ENCODE results near the gene NPHP4.
A peak's percentile ranks its signal among the peaks of the same experiment; 100 is the strongest.

The NPHP4 gene

DNA sequence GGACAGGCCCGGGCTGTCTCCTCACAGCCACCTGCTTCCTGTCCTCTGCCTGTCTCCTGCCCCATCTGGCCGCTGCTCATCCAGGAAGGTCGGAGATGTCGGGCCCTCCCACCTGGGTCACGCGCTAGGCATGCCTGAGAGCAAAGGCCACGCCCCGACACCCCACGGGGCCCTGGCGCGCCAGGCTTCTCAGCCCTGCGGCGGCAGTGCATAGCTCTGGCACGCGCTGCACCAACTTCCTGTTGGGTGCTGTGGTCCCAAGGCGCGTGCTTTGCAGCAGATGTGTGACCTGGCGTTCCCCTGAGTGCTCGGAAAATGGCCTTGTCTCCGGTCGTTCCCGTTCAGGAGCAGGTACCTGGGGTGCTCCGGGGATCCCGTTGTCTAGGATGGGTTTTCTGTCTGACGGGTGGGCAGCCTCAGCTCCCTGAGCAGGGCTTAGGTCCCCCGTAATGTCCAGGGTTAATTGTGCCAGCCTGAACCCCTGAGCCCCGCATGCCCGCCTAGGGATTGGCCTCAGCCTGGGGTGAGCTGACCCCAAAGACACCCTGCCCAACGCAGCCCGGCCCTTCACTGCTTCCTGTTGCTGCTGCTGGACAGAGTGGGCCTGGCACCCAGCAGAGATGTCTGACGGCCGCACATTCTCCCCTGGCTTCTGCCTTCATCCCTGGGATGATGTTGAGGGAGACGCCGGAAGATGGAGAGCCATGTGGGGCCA lies 34.0 kb upstream of the NPHP4 start:
- no peaks in the 10 kb centered on the region for H3K79me2 ChIP-seq
- no peaks in the 10 kb centered on the region for H3K36me3 ChIP-seq (ENCODE audit: control insufficient read depth, insufficient read depth, low read length)
- H2AFZ ChIP-seq: peak overlapping the region; percentile 50
- TF ChIP-seq, protein P1, sequence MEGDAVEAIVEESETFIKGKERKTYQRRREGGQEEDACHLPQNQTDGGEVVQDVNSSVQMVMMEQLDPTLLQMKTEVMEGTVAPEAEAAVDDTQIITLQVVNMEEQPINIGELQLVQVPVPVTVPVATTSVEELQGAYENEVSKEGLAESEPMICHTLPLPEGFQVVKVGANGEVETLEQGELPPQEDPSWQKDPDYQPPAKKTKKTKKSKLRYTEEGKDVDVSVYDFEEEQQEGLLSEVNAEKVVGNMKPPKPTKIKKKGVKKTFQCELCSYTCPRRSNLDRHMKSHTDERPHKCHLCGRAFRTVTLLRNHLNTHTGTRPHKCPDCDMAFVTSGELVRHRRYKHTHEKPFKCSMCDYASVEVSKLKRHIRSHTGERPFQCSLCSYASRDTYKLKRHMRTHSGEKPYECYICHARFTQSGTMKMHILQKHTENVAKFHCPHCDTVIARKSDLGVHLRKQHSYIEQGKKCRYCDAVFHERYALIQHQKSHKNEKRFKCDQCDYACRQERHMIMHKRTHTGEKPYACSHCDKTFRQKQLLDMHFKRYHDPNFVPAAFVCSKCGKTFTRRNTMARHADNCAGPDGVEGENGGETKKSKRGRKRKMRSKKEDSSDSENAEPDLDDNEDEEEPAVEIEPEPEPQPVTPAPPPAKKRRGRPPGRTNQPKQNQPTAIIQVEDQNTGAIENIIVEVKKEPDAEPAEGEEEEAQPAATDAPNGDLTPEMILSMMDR (IDR thresholded peaks at IDR 0.05): no peak
- no peak overlapping the region for H3K9ac ChIP-seq
- H3K4me1 ChIP-seq: no peaks in the 10 kb centered on the region
- no peaks in the 10 kb centered on the region for H3K9me3 ChIP-seq (ENCODE audit: control insufficient read depth, low read length)
- peak overlapping the region; percentile 82 for H3K4me2 ChIP-seq (ENCODE audit: low read length)
- no peaks in the 10 kb centered on the region for H3K27me3 ChIP-seq (ENCODE audit: control insufficient read depth, insufficient read depth, low read length)
- H3K27ac ChIP-seq: no peak overlapping the region
- H3K4me3 ChIP-seq (ENCODE audit: low read depth, low read length): peak overlapping the region; percentile 44

DNA sequence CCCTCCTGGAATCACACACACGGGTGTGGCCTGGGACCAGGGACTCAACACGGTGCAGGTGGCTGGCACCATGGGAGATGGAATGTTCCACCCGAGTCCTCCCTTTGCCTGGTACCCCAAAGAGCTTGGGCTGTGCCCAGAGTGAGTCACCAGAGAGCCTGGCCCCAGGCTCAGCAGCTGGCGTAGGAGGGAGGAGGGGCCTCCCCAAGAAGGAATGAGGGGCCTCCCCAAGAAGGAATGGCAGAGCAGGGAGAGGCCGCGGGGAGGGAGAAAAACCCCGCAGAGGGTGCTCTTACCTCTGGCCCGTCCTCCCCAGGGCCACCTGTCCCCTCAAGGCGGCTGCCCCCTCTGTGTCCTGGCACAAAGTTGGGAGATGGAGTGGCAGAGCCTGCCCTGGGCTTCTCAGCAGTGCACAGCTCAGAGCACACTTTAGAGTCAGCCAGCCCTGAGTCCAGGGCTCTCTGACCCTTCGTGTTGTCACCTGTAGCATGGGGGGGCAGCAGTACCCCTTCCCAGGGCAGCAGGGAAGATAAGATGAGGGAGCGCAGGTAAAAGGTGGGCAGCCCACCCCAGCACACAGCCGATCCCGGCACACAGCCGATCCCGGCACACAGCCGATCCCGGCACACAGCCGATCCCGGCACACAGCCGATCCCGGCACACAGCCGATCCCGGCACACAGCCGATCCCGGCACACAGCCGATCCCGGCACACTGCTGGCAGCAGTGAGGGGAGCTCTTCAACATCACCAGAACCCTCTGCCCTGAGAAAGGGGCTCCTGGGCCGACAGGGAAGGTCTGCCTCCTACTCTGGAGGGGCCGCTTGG lies 33.3 kb upstream of the NPHP4 start:
- H3K4me2 ChIP-seq (ENCODE audit: low read length): peak overlapping the region; percentile 82
- no peak overlapping the region for H3K9ac ChIP-seq
- H3K79me2 ChIP-seq: no peaks in the 10 kb centered on the region
- no peaks in the 10 kb centered on the region for H3K9me3 ChIP-seq (ENCODE audit: control insufficient read depth, low read length)
- no peaks in the 10 kb centered on the region for H3K27me3 ChIP-seq (ENCODE audit: control insufficient read depth, insufficient read depth, low read length)
- peak overlapping the region; percentile 50 for H2AFZ ChIP-seq
- no peaks in the 10 kb centered on the region for H3K4me1 ChIP-seq
- H3K36me3 ChIP-seq (ENCODE audit: control insufficient read depth, insufficient read depth, low read length): no peaks in the 10 kb centered on the region
- TF ChIP-seq, protein P1 (IDR thresholded peaks at IDR 0.05): no peak
- no peak overlapping the region for H3K27ac ChIP-seq
- H3K4me3 ChIP-seq (ENCODE audit: low read depth, low read length): peak overlapping the region; percentile 44

DNA sequence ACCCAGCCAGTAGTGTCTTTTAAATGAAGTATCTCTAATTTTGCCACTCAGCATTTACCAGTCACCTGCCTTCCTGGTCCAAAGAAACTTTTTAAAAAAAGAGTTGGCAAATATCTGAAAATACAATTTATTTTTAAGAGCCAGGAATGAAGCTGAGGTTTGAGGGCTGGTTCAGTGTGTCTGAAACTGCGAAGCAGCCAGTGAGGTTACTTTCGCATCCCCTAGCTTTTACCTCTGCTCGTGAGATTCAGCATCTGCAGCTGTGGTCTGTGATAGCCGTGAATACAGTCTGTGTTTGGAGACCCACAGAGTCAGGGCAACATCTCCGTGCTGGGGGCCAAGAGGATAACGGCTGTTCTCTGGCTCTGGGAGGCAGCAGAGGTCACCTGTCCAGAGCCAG lies 32.2 kb upstream of the NPHP4 start:
- H3K79me2 ChIP-seq: no peaks in the 10 kb centered on the region
- H3K9me3 ChIP-seq (ENCODE audit: control insufficient read depth, low read length): no peaks in the 10 kb centered on the region
- H3K36me3 ChIP-seq (ENCODE audit: control insufficient read depth, insufficient read depth, low read length): no peaks in the 10 kb centered on the region
- no peak overlapping the region for H3K4me2 ChIP-seq (ENCODE audit: low read length)
- no peak overlapping the region for H3K4me3 ChIP-seq (ENCODE audit: low read depth, low read length)
- no peak overlapping the region for H3K27ac ChIP-seq
- H3K27me3 ChIP-seq (ENCODE audit: control insufficient read depth, insufficient read depth, low read length): no peaks in the 10 kb centered on the region
- no peak overlapping the region for H3K9ac ChIP-seq
- no peaks in the 10 kb centered on the region for H3K4me1 ChIP-seq
- TF ChIP-seq, protein P1 (IDR thresholded peaks at IDR 0.05): no peak
- no peak overlapping the region for H2AFZ ChIP-seq

DNA sequence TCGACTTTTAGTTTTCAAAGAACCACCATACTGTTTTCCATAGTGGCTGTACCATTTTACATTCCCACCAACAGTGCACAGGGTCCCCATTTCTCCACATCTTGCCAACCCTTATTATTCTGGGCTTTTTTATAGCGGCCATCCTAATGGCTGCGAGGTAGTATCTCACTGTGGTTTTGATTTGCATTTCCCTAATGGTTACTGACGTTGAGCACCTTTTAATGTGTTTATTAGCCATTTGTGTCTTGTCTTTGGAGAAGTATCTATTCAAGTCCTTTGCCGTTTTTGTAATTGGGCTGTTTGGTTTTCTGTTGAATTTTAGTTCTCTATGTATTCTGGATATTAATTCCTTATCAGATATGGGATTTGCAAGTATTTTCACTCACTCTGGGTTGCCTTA lies 31.1 kb upstream of the NPHP4 start:
- Histone ChIP-seq H3K4me1 (no peaks in the 10 kb centered on the region), H3K4me2 (ENCODE audit: low read length) (no peak overlapping the region), H3K4me3 (ENCODE audit: low read depth, low read length) (no peak overlapping the region), H3K79me2 (no peaks in the 10 kb centered on the region), H3K9me3 (ENCODE audit: control insufficient read depth, low read length) (no peaks in the 10 kb centered on the region), H3K9ac (no peak overlapping the region), H2AFZ (no peak overlapping the region), H3K27me3 (ENCODE audit: control insufficient read depth, insufficient read depth, low read length) (no peaks in the 10 kb centered on the region), H3K27ac (no peak overlapping the region), H3K36me3 (ENCODE audit: control insufficient read depth, insufficient read depth, low read length) (no peaks in the 10 kb centered on the region)
- TF ChIP-seq, protein P1 (IDR thresholded peaks at IDR 0.05): no peak
